HUES6 (cell line): ENCODE data around the gene C15orf40.

Source experiments
- H3K27ac ChIP-seq: 2 replicates; pipeline ENCODE4 v1.7.0; 2013; ENCODE audit warnings: low read depth, mild to moderate bottlenecking, low read length, inconsistent platforms
- H3K27me3 ChIP-seq: 2 replicates; pipeline ENCODE4 v1.6.1; 2013; ENCODE audit warnings: low read length; ENCODE audit not compliant: control insufficient read depth, insufficient read depth
- H3K36me3 ChIP-seq: 2 replicates; pipeline ENCODE4 v1.6.1; 2013; ENCODE audit warnings: low read length; ENCODE audit not compliant: control insufficient read depth, insufficient read depth
- H3K4me1 ChIP-seq: 2 replicates; pipeline ENCODE4 v1.6.1; 2013; ENCODE audit warnings: low read length; ENCODE audit not compliant: control insufficient read depth, insufficient read depth
- H3K4me3 ChIP-seq: 2 replicates; pipeline ENCODE4 v1.5.1; 2013; ENCODE audit warnings: low read depth, low read length
- H3K9ac ChIP-seq: one replicate; pipeline ENCODE4 v1.6.1; 2013; ENCODE audit warnings: mild to moderate bottlenecking, low read length
- H3K9me3 ChIP-seq: 2 replicates; pipeline ENCODE4 v1.6.1; 2013; ENCODE audit warnings: low read depth, low read length; ENCODE audit not compliant: control insufficient read depth, insufficient read depth

The C15orf40 gene

GRCh38 chr15:82993144-82993543 is 18.3 kb downstream of the C15orf40 start:
- Histone ChIP-seq H3K27ac (no peak overlapping the region), H3K9ac (no peak overlapping the region), H3K36me3 (peaks cover 18% of the 10 kb centered on the region), H3K27me3 (no peaks in the 10 kb centered on the region), H3K9me3 (no peaks in the 10 kb centered on the region), H3K4me1 (no peaks in the 10 kb centered on the region), H3K4me3 (no peak overlapping the region)

- H3K27ac ChIP-seq, result no peak overlapping the region
- H3K9me3 ChIP-seq, result no peaks in the 10 kb centered on the region
- no peaks in the 10 kb centered on the region for H3K27me3 ChIP-seq
Measured at GRCh38 chr15:82992436-82992998, 18.9 kb downstream of the C15orf40 start.

GRCh38 chr15:82986442-82986780 is 25.0 kb downstream of the C15orf40 start:
- Histone ChIP-seq H3K4me3 (peak overlapping the region; percentile 75), H3K27ac (0 out of 2 replicates have a peak overlapping the region, but pooled peaks have one; percentile 11), H3K36me3 (peaks cover 20% of the 10 kb centered on the region), H3K9me3 (0 out of 2 replicates have a peak, but pooled peaks cover 4% of the 10 kb centered on the region), H3K9ac (peak overlapping the region; percentile 85), H3K27me3 (peaks cover 6% of the 10 kb centered on the region; the same call in 1 of the 2 replicates), H3K4me1 (no peaks in the 10 kb centered on the region)

More at GRCh38 chr15:82992436-82992998, 18.9 kb downstream of the C15orf40 start:
- Histone ChIP-seq H3K9ac (no peak overlapping the region), H3K36me3 (peaks cover 20% of the 10 kb centered on the region), H3K4me3 (no peak overlapping the region), H3K4me1 (no peaks in the 10 kb centered on the region)

GRCh38 chr15:82985688-82986441 is 25.6 kb downstream of the C15orf40 start, which contains the start of gene RAMAC:
RAMAC (plus strand) TSS chr15:82986210; CDS start chr15:82989019, 2,809 bp downstream.
- Histone ChIP-seq H3K36me3 (peaks cover 18% of the 10 kb centered on the region), H3K9me3 (0 out of 2 replicates have a peak, but pooled peaks cover 4% of the 10 kb centered on the region), H3K4me1 (no peaks in the 10 kb centered on the region), H3K27me3 (peaks cover 6% of the 10 kb centered on the region; the same call in 1 of the 2 replicates), H3K4me3 (peak within 1 kb of the TSS; percentile 75), H3K9ac (peak within 1 kb of the TSS; percentile 85), H3K27ac (0 out of 2 replicates have a peak within 1 kb of the TSS, but pooled peaks have one; percentile 11)

GRCh38 chr15:82980981-82981380 is 30.5 kb downstream of the C15orf40 start:
- H3K9me3 ChIP-seq, result 0 out of 2 replicates have a peak, but pooled peaks cover 4% of the 10 kb centered on the region
- H3K27me3 ChIP-seq, result peaks cover 6% of the 10 kb centered on the region; the same call in 1 of the 2 replicates
- H3K36me3 ChIP-seq, result no peaks in the 10 kb centered on the region
- no peaks in the 10 kb centered on the region for H3K4me1 ChIP-seq
- no peak overlapping the region for H3K4me3 ChIP-seq
- no peak overlapping the region for H3K27ac ChIP-seq
- H3K9ac ChIP-seq, result no peak overlapping the region

GRCh38 chr15:82979726-82980125 is 31.7 kb downstream of the C15orf40 start:
- H3K9ac ChIP-seq, result no peak overlapping the region
- H3K9me3 ChIP-seq, result no peaks in the 10 kb centered on the region
- H3K27me3 ChIP-seq, result no peaks in the 10 kb centered on the region
- H3K36me3 ChIP-seq, result no peaks in the 10 kb centered on the region
- H3K4me3 ChIP-seq, result no peak overlapping the region
- no peak overlapping the region for H3K27ac ChIP-seq
- no peaks in the 10 kb centered on the region for H3K4me1 ChIP-seq

GRCh38 chr15:82978438-82978837 is 33.0 kb downstream of the C15orf40 start:
- Histone ChIP-seq H3K27me3 (no peaks in the 10 kb centered on the region), H3K9me3 (no peaks in the 10 kb centered on the region), H3K4me3 (no peak overlapping the region), H3K9ac (no peak overlapping the region), H3K36me3 (no peaks in the 10 kb centered on the region), H3K27ac (no peak overlapping the region), H3K4me1 (no peaks in the 10 kb centered on the region)

- Histone ChIP-seq H3K9me3 (no peaks in the 10 kb centered on the region), H3K36me3 (no peaks in the 10 kb centered on the region), H3K27ac (no peak overlapping the region), H3K4me1 (no peaks in the 10 kb centered on the region), H3K27me3 (no peaks in the 10 kb centered on the region), H3K9ac (no peak overlapping the region), H3K4me3 (no peak overlapping the region)
Measured at GRCh38 chr15:82977076-82977475, 34.4 kb downstream of the C15orf40 start.

GRCh38 chr15:82972990-82973389 is 38.4 kb downstream of the C15orf40 start:
- Histone ChIP-seq H3K27ac (no peak overlapping the region), H3K4me3 (no peak overlapping the region), H3K9ac (no peak overlapping the region), H3K9me3 (no peaks in the 10 kb centered on the region), H3K27me3 (no peaks in the 10 kb centered on the region), H3K36me3 (no peaks in the 10 kb centered on the region), H3K4me1 (no peaks in the 10 kb centered on the region)

- Histone ChIP-seq H3K4me1 (no peaks in the 10 kb centered on the region), H3K4me3 (no peak overlapping the region), H3K27me3 (no peaks in the 10 kb centered on the region), H3K9me3 (no peaks in the 10 kb centered on the region), H3K36me3 (no peaks in the 10 kb centered on the region), H3K9ac (no peak overlapping the region), H3K27ac (no peak overlapping the region)
Measured at GRCh38 chr15:82971218-82971984, 40.0 kb downstream of the C15orf40 start.

- Histone ChIP-seq H3K4me1 (no peaks in the 10 kb centered on the region), H3K9me3 (no peaks in the 10 kb centered on the region), H3K9ac (no peak overlapping the region), H3K4me3 (no peak overlapping the region), H3K27ac (no peak overlapping the region), H3K36me3 (no peaks in the 10 kb centered on the region), H3K27me3 (no peaks in the 10 kb centered on the region)
Measured at GRCh38 chr15:82970696-82971095, 40.7 kb downstream of the C15orf40 start.
